A549 (cell line): ENCODE results near the gene HSPB7. TPM values are rescaled to one million over a fixed set of nuclear protein-coding genes. Genes with fewer than 3 reads are reported as not detected.

Experiments used
- ATAC-seq, 2 experiments: fragments of 200-7000 bp in 1 of 2; fragments of >200 bp in 1 of 2; cut with Nextera tagmentation in 1 of 2; cut with Tn5 transposase in 1 of 2; 3 replicates each; pipeline versions ENCODE4 v1.8.0 to v1.9.1; 2018 to 2020; ENCODE audit warnings: mild to moderate bottlenecking in 1 of 2, moderate library complexity in 1 of 2
- CTCF ChIA-PET: fragments of 300-600 bp; sonication (Branson Sonifier 250); formaldehyde crosslinking; extraction: SDS; loops from one replicate; lab custom pipeline; 2021; ENCODE audit warnings: antibody characterized with exemption, inconsistent platforms; lab: Yijun Ruan, JAX
- POLR2A ChIA-PET: fragments of 350-600 bp; formaldehyde crosslinking; extraction: SDS; loops from one replicate; lab custom pipeline; 2021; ENCODE audit warnings: antibody characterized with exemption, inconsistent platforms; lab: Yijun Ruan, JAX
- DNase-seq, 2 experiments: peaks; one replicate each; pipeline versions ENCODE4 v3.0.0 to v3.0.0-alpha.2; 2011 to 2016; ENCODE audit warnings: low read depth in 1 of 2, low spot score in 1 of 2
- FAIRE-seq: peaks from 2 replicates; lab custom pipeline; 2011; peaks lifted over from hg19 to GRCh38; lab: Jason Lieb, UNC
- H3K27ac ChIP-seq, 2 experiments: fragments of >200 bp; sonication (Bioruptor Twin); formaldehyde crosslinking; 3 replicates each; pipeline ENCODE4 v1.5.1; 2016 to 2017
- H3K4me1 ChIP-seq: fragments of >200 bp; sonication (Bioruptor Twin); formaldehyde crosslinking; 3 replicates; pipeline ENCODE4 v1.6.1; 2016
- H3K4me2 ChIP-seq: fragments of >200 bp; sonication (Bioruptor Twin); formaldehyde crosslinking; 3 replicates; pipeline ENCODE4 v1.6.1; 2016
- H3K4me3 ChIP-seq: fragments of >200 bp; sonication (Bioruptor Twin); formaldehyde crosslinking; 3 replicates; pipeline ENCODE4 v1.5.1; 2016
- H3K9me3 ChIP-seq: fragments of >200 bp; sonication (Bioruptor Twin); formaldehyde crosslinking; 3 replicates; pipeline ENCODE4 v1.6.1; 2016
- BHLHE40 ChIP-seq: IDR thresholded peaks from 2 replicates; pipeline ENCODE4 v1.6.1; 2012; ENCODE audit warnings: low read depth, low read length, inconsistent platforms
- CTCF ChIP-seq: fragments of >200 bp; sonication (Bioruptor Twin); formaldehyde crosslinking; IDR thresholded peaks from 3 replicates; pipeline ENCODE4 v1.5.1; 2016
- E2F6 ChIP-seq: IDR thresholded peaks from 2 replicates; pipeline ENCODE4 v1.6.1; 2012; ENCODE audit warnings: low read depth, borderline replicate concordance
- EP300 ChIP-seq, 2 experiments: fragments of >200 bp; sonication (Bioruptor Twin); formaldehyde crosslinking; IDR thresholded peaks; 2 replicates in 1 of 2; 3 replicates in 1 of 2; pipeline ENCODE4 v1.6.1; 2016 to 2017
- FOSL2 ChIP-seq, 2 experiments: fragments of 450-650 bp in 1 of 2; fragments of >200 bp in 1 of 2; sonication (Bioruptor Twin) in 1 of 2; formaldehyde crosslinking; IDR thresholded peaks; 2 replicates each; pipeline versions ENCODE4 v1.5.0 to v1.6.1; 2016 to 2020; ENCODE audit warnings: mild to moderate bottlenecking in 1 of 2, moderate library complexity in 1 of 2
- MAX ChIP-seq: IDR thresholded peaks from 2 replicates; pipeline ENCODE4 v1.6.1; 2012
- NPAS2 ChIP-seq: fragments of 250-450 bp; sonication (Bioruptor Pico); IDR thresholded peaks from 2 replicates; pipeline ENCODE4 v1.8.0; 2022; ENCODE audit warnings: mild to moderate bottlenecking, moderate library complexity, borderline replicate concordance
- POLR2A ChIP-seq: IDR thresholded peaks from 2 replicates; pipeline ENCODE4 v1.6.1; 2012; ENCODE audit warnings: mild to moderate bottlenecking, low read length
- POLR2AphosphoS2 ChIP-seq: conservative IDR thresholded peaks from 2 replicates; pipeline ENCODE4 v1.6.1; 2012; ENCODE audit warnings: low read length, improper control_type of control experiment, inconsistent platforms
- RAD21 ChIP-seq, 2 experiments: fragments of >200 bp in 1 of 2; sonication (Bioruptor Twin) in 1 of 2; formaldehyde crosslinking in 1 of 2; IDR thresholded peaks in 1 of 2; conservative IDR thresholded peaks in 1 of 2; 2 replicates in 1 of 2; 3 replicates in 1 of 2; pipeline ENCODE4 v1.6.1; 2012 to 2018; ENCODE audit warnings: inconsistent platforms in 1 of 2
- REST ChIP-seq: fragments of 200-600 bp; sonication (generic); IDR thresholded peaks from 2 replicates; pipeline ENCODE4 v1.6.1; 2016; ENCODE audit warnings: antibody characterized with exemption, mild to moderate bottlenecking, moderate library complexity
- SREBF2 ChIP-seq: fragments of 450-650 bp; IDR thresholded peaks from 2 replicates; pipeline ENCODE4 v1.6.1; 2014; ENCODE audit warnings: mild to moderate bottlenecking, moderate library complexity
- ZFP36 ChIP-seq: fragments of 450-650 bp; IDR thresholded peaks from 2 replicates; pipeline ENCODE4 v1.6.1; 2014; ENCODE audit warnings: borderline replicate concordance; ENCODE audit not compliant: partially characterized antibody
- WGBS: methylation state at CpG from one replicate; pipeline ENCODE4 v1.1.6; 2017; ENCODE audit errors: missing lambda C conversion rate; 5-methylcytosine and 5-hydroxymethylcytosine counted together
- polyA plus RNA-seq, 4 experiments: library from polyadenylated mRNA; depleted of rRNA in 3 of 4; stranded (reverse); fragments of >200 nt; fragmentation: RNase III in 1 of 4; extraction: RNeasy Plus Mini Kit Qiagen cat#74134 plus additional on column Dnase treatment in 1 of 4; gene quantifications; 2 replicates in 3 of 4; 3 replicates in 1 of 4; pipeline ENCODE4 v1.2.3, GENCODE V29; 2011 to 2017

Gene HSPB7
- polyA plus RNA-seq, 2 of the 4 experiments (the other 2 are of a cell fraction): not detected

GRCh38 chr1:16007671-16008341 is 10.0 kb downstream of the HSPB7 start:
- Histone ChIP-seq H3K9me3 (no peaks in the 10 kb centered on the region), H3K4me3 (no peak overlapping the region), H3K27ac (peak overlapping the region; percentile 24 to 30; a peak in 1 of 6 replicates), H3K4me2 (peak overlapping the region; percentile 12; the same call in 1 of the 3 replicates), H3K4me1 (peaks cover 20% of the 10 kb centered on the region; the same call in 2 of the 3 replicates)
- ATAC-seq (no peak), DNase-seq (no peak), FAIRE-seq (no peak)
- WGBS: 61% methylated on average over 6 of the region's 6 CpGs
- ChIA-PET POLR2A (no interaction called here), CTCF (interaction anchor here (0.5 to 4.1 kb wide), 13 partner anchors 10 to 402 kb away, joined by 3 to 16 read pairs (median 4); partner anchors contain the start of genes FAM131C and HSPB7)
- no peak for TF ChIP-seq REST
- peak; percentile 59 for TF ChIP-seq ZFP36

GRCh38 chr1:16006552-16007485 is 11.0 kb downstream of the HSPB7 start:
- Histone ChIP-seq H3K4me3 (no peak overlapping the region), H3K4me2 (peak overlapping the region; percentile 12; the same call in 1 of the 3 replicates), H3K9me3 (no peaks in the 10 kb centered on the region), H3K27ac (peak overlapping the region; percentile 16 to 30; a peak in 1 of 6 replicates), H3K4me1 (peaks cover 13% of the 10 kb centered on the region; the same call in 2 of the 3 replicates)
- ChIA-PET POLR2A (no interaction called here), CTCF (interaction anchor here (0.7 to 4.1 kb wide), 13 partner anchors 11 to 358 kb away, joined by 3 to 16 read pairs (median 4); partner anchors contain the start of genes FAM131C and HSPB7)
- ATAC-seq (peak; percentile 21 to 32; a peak in 4 of 6 replicates), FAIRE-seq (no peak), DNase-seq (peak in 1 of 2 experiments; percentile 32)
- TF ChIP-seq RAD21 (conservative IDR thresholded peaks at IDR 0.05 in 1 of 2, IDR thresholded peaks at IDR 0.05 in 1 of 2) (peak; percentile 31 to 37; a peak in 3 of 5 replicates), CTCF (peak; percentile 22; the same call in 1 of the 3 replicates), BHLHE40 (no peak)
- 52% methylated on average over 9 of the region's 9 CpGs for WGBS

- Histone ChIP-seq H3K4me3 (no peak overlapping the region), H3K27ac (no peak overlapping the region), H3K4me2 (no peak overlapping the region)
- ChIA-PET POLR2A (no interaction called here), CTCF (interaction anchor here (0.7 to 4.1 kb wide), 8 partner anchors 11 to 214 kb away, joined by 3 to 16 read pairs (median 8); partner anchors contain the start of gene FAM131C)
- TF ChIP-seq POLR2AphosphoS2: no peak
- no peak for TF ChIP-seq NPAS2 (CRISPR knock-in tag)
- TF ChIP-seq EP300 (IDR thresholded peaks at IDR 0.05): no peak
- TF ChIP-seq FOSL2 (IDR thresholded peaks at IDR 0.05): no peak
- TF ChIP-seq FOSL2 (CRISPR knock-in tag; IDR thresholded peaks at IDR 0.05): no peak
- TF ChIP-seq SREBF2: no peak
- no peak for TF ChIP-seq POLR2A
- TF ChIP-seq MAX: no peak
- TF ChIP-seq E2F6: no peak
- TF ChIP-seq, all 56 proteins: peak for 0
- 76% methylated on average over 5 of the region's 11 CpGs for WGBS
- no peaks in the 10 kb centered on the region for H3K9me3 ChIP-seq
- peaks cover 13% of the 10 kb centered on the region; the same call in 2 of the 3 replicates for H3K4me1 ChIP-seq
- FAIRE-seq: no peak
- ATAC-seq: no peak
- DNase-seq: no peak
Observed at GRCh38 chr1:16006010-16006409, 11.8 kb downstream of the HSPB7 start.
